Activated CD8-positive, alpha-beta T cell treated with anti-CD3 and anti-CD28 coated beads for 36 hours (primary cell): ENCODE measurements around the gene FAM110A. TPM values are rescaled to one million over a fixed set of nuclear protein-coding genes. Genes with fewer than 3 reads are reported as not detected.

ENCODE experiments used
- ATAC-seq: fragments of 200-7000 bp; cut with Tn5 transposase; one replicate; pipeline ENCODE4 v1.10.0; 2021; ENCODE audit warnings: mild to moderate bottlenecking, moderate library complexity
- CTCF ChIA-PET: fragments of 350-600 bp; sonication (Branson Sonifier 250); formaldehyde crosslinking; loops from one replicate; lab custom pipeline; 2021; ENCODE audit warnings: antibody characterized with exemption; lab: Charles Lee
- POLR2A ChIA-PET: fragments of 350-600 bp; sonication (Branson Sonifier 250); formaldehyde crosslinking; loops from one replicate; lab custom pipeline; 2021; ENCODE audit warnings: antibody characterized with exemption; lab: Charles Lee
- DNase-seq: peaks from one replicate; pipeline ENCODE4 v3.0.0-alpha.2; 2020
- H3K27ac Mint-ChIP-seq: one replicate; pipeline ENCODE4 v1.8.0; 2021; ENCODE audit warnings: mild to moderate bottlenecking, mixed read lengths
- H3K27me3 Mint-ChIP-seq: one replicate; pipeline ENCODE4 v1.8.0; 2021; ENCODE audit warnings: mixed read lengths
- H3K36me3 Mint-ChIP-seq: one replicate; pipeline ENCODE4 v1.8.0; 2021; ENCODE audit warnings: low read depth, mixed read lengths
- H3K4me1 Mint-ChIP-seq: one replicate; pipeline ENCODE4 v1.8.0; 2021; ENCODE audit warnings: low read depth, mixed read lengths
- H3K4me3 Mint-ChIP-seq: one replicate; pipeline ENCODE4 v1.8.0; 2021; ENCODE audit warnings: mild to moderate bottlenecking, moderate library complexity, mixed read lengths
- H3K9me3 Mint-ChIP-seq: one replicate; pipeline ENCODE4 v1.8.0; 2021; ENCODE audit warnings: mixed read lengths
- CTCF ChIP-seq: fragments of 200-600 bp; IDR thresholded peaks from one replicate; pipeline ENCODE4 v1.8.0; 2022; ENCODE audit warnings: antibody characterized with exemption, mild to moderate bottlenecking
- intact Hi-C: fragments of 100-400 bp; cut with micrococcal nuclease; formaldehyde crosslinking; loops from one replicate; pipeline ENCODE4 v1.10.0; 2022
- total RNA-seq, 2 experiments: library from RNA; stranded (reverse); gene quantifications; one replicate each; pipeline ENCODE4 v1.2.3, GENCODE V29; 2021

FAM110A gene
- total RNA-seq, 2 experiments from 2014 or later, result 20.5 to 23.1 TPM

GRCh38 chr20:875115-875514, 41.6 kb downstream of the FAM110A start:
- ChIA-PET CTCF (interaction anchor here (1.0 kb wide), 1 partner anchor 108 kb away, joined by 3 read pairs; no protein-coding TSS in a partner anchor), POLR2A (no interaction called here)
- no peaks in the 10 kb centered on the region for H3K27me3 Mint-ChIP-seq
- H3K4me3 Mint-ChIP-seq, result no peak overlapping the region
- ATAC-seq (no peak), DNase-seq (no peak)
- no peaks in the 10 kb centered on the region for H3K9me3 Mint-ChIP-seq
- no peaks in the 10 kb centered on the region for H3K4me1 Mint-ChIP-seq
- H3K27ac Mint-ChIP-seq, result no peak overlapping the region
- TF ChIP-seq CTCF, result no peak
- intact Hi-C loops, result no loop called here
- H3K36me3 Mint-ChIP-seq, result no peaks in the 10 kb centered on the region

- intact Hi-C loops, result no loop called here
- no peak for DNase-seq
- no peaks in the 10 kb centered on the region for H3K36me3 Mint-ChIP-seq
- TF ChIP-seq CTCF, result no peak
- POLR2A ChIA-PET, result no interaction called here
- H3K4me3 Mint-ChIP-seq, result no peak overlapping the region
- ATAC-seq, result no peak
- H3K9me3 Mint-ChIP-seq, result no peaks in the 10 kb centered on the region
- H3K27ac Mint-ChIP-seq, result no peak overlapping the region
- peaks cover 12% of the 10 kb centered on the region for H3K4me1 Mint-ChIP-seq
- no peaks in the 10 kb centered on the region for H3K27me3 Mint-ChIP-seq
- CTCF ChIA-PET, result no interaction called here
Observed at GRCh38 chr20:877814-878213, 44.3 kb downstream of the FAM110A start.

- DNase-seq (peak; percentile 29), ATAC-seq (no peak)
- Mint-ChIP-seq H3K9me3 (no peaks in the 10 kb centered on the region), H3K27ac (no peak overlapping the region), H3K4me1 (peaks cover 12% of the 10 kb centered on the region), H3K4me3 (no peak overlapping the region), H3K36me3 (no peaks in the 10 kb centered on the region), H3K27me3 (peaks cover 1% of the 10 kb centered on the region)
- CTCF ChIA-PET, result interaction anchor here (1.6 to 1.7 kb wide), 2 partner anchors 62 to 335 kb away, joined by 3 read pairs; no protein-coding TSS in a partner anchor
- POLR2A ChIA-PET, result no interaction called here
- no peak for TF ChIP-seq CTCF
- intact Hi-C loops, result no loop called here
Observed at GRCh38 chr20:878511-879307, 45.2 kb downstream of the FAM110A start.

- Mint-ChIP-seq H3K4me3 (no peak overlapping the region), H3K27me3 (peaks cover 9% of the 10 kb centered on the region), H3K9me3 (no peaks in the 10 kb centered on the region), H3K4me1 (peaks cover 12% of the 10 kb centered on the region), H3K36me3 (no peaks in the 10 kb centered on the region), H3K27ac (no peak overlapping the region)
- TF ChIP-seq CTCF, result no peak
- intact Hi-C loops, result no loop called here
- ChIA-PET POLR2A (no interaction called here), CTCF (interaction anchor here (1.6 to 1.7 kb wide), 2 partner anchors 63 to 334 kb away, joined by 3 read pairs; no protein-coding TSS in a partner anchor)
- ATAC-seq, result no peak
- DNase-seq, result no peak
Observed at GRCh38 chr20:879626-880025, 46.1 kb downstream of the FAM110A start.

- H3K27me3 Mint-ChIP-seq, result peaks cover 14% of the 10 kb centered on the region
- no peak for TF ChIP-seq CTCF
- H3K36me3 Mint-ChIP-seq, result no peaks in the 10 kb centered on the region
- peak overlapping the region; percentile 65 for H3K27ac Mint-ChIP-seq
- ATAC-seq (peak; percentile 99), DNase-seq (peak; percentile 68)
- CTCF ChIA-PET, result no interaction called here
- H3K4me1 Mint-ChIP-seq, result peaks cover 14% of the 10 kb centered on the region
- intact Hi-C loops, result no loop called here
- POLR2A ChIA-PET, result no interaction called here
- peak overlapping the region; percentile 61 for H3K4me3 Mint-ChIP-seq
- H3K9me3 Mint-ChIP-seq, result no peaks in the 10 kb centered on the region
Observed at GRCh38 chr20:881051-881782, 47.7 kb downstream of the FAM110A start.
